T-cell (primary cell): Measurements from ENCODE around the gene RAB3C. TPM values are rescaled to one million over a fixed set of nuclear protein-coding genes. Genes with fewer than 3 reads are reported as not detected.

ENCODE experiments used
- ATAC-seq, 4 experiments: fragments of 200-7000 bp in 3 of 4; fragments of 150-1000 bp in 1 of 4; cut with Tn5 transposase; replicated peaks in 1 of 4; 1 replicate in 3 of 4; 2 replicates in 1 of 4; pipeline ENCODE4 v1.10.0; 2021; ENCODE audit warnings: moderate library complexity in 3 of 4, mild to moderate bottlenecking in 2 of 4, moderate number of reproducible peaks in 1 of 4
- CTCF ChIA-PET, 2 donors: fragments of 300-600 bp; sonication (Branson Sonifier 250); formaldehyde crosslinking; loops; one replicate each; lab custom pipeline; 2022; ENCODE audit warnings: antibody characterized with exemption in 2 of 2; lab: Charles Lee
- POLR2A ChIA-PET, 2 donors: fragments of 300-600 bp; sonication (Branson Sonifier 250); formaldehyde crosslinking; loops; one replicate each; lab custom pipeline; 2022; ENCODE audit warnings: antibody characterized with exemption in 2 of 2; lab: Charles Lee
- DNase-seq, 35 experiments: peaks; one replicate each; pipeline versions ENCODE4 v3.0.0 to v3.0.0-alpha.2; 2013 to 2023
- H3K27ac ChIP-seq: one replicate; pipeline ENCODE4 v1.5.1; 2013; ENCODE audit warnings: low read length
- H3K27me3 ChIP-seq, 2 experiments: replicated peaks in 1 of 2; 1 replicate in 1 of 2; 2 replicates in 1 of 2; pipeline versions ENCODE4 v1.6.1 to v1.7.0; 2013; ENCODE audit warnings: low read length in 1 of 2, mixed read lengths in 1 of 2; ENCODE audit not compliant: control insufficient read depth in 2 of 2, insufficient read depth in 2 of 2; ENCODE audit errors: extremely low read depth in 1 of 2
- H3K36me3 ChIP-seq, 2 donors: 1 replicate in 1 of 2; 2 replicates in 1 of 2; pipeline versions ENCODE4 v1.6.1 to v1.7.0; 2013; ENCODE audit warnings: low read length in 1 of 2; ENCODE audit not compliant: control insufficient read depth in 2 of 2, insufficient read depth in 1 of 2; ENCODE audit errors: extremely low read depth in 1 of 2
- H3K4me1 ChIP-seq, 2 experiments: 1 replicate in 1 of 2; 2 replicates in 1 of 2; pipeline versions ENCODE4 v1.6.1 to v1.7.0; 2013; ENCODE audit warnings: low read length in 2 of 2, mixed read lengths in 1 of 2; ENCODE audit not compliant: insufficient read depth in 2 of 2, control insufficient read depth in 1 of 2; ENCODE audit errors: extremely low read depth in 1 of 2
- H3K4me3 ChIP-seq, 2 donors: 1 replicate in 1 of 2; 2 replicates in 1 of 2; pipeline versions ENCODE4 v1.5.1 to v1.7.0; 2013; ENCODE audit warnings: mild to moderate bottlenecking in 2 of 2, low read length in 1 of 2, moderate library complexity in 1 of 2; ENCODE audit not compliant: control insufficient read depth in 1 of 2; ENCODE audit errors: extremely low read depth in 1 of 2
- H3K9me3 ChIP-seq: 2 replicates; pipeline ENCODE4 v1.7.0; 2013
- H3K27ac Mint-ChIP-seq, 2 donors: one replicate each; pipeline ENCODE4 v1.8.0; 2020 to 2021; ENCODE audit warnings: mild to moderate bottlenecking in 2 of 2, mixed read lengths in 2 of 2
- H3K27me3 Mint-ChIP-seq, 2 donors: one replicate each; pipeline ENCODE4 v1.8.0; 2021 to 2022; ENCODE audit warnings: mixed read lengths in 2 of 2
- H3K36me3 Mint-ChIP-seq: one replicate; pipeline ENCODE4 v1.8.0; 2021; ENCODE audit warnings: mixed read lengths
- H3K4me1 Mint-ChIP-seq, 3 donors: one replicate each; pipeline ENCODE4 v1.8.0; 2020 to 2022; ENCODE audit warnings: mixed read lengths in 3 of 3, mild to moderate bottlenecking in 1 of 3
- H3K4me3 Mint-ChIP-seq, 3 donors: one replicate each; pipeline ENCODE4 v1.8.0; 2020 to 2022; ENCODE audit warnings: mild to moderate bottlenecking in 3 of 3, mixed read lengths in 3 of 3, moderate library complexity in 3 of 3
- H3K9me3 Mint-ChIP-seq, 3 donors: one replicate each; pipeline ENCODE4 v1.8.0; 2020 to 2022; ENCODE audit warnings: mixed read lengths in 3 of 3
- WGBS: methylation state at CpG from one replicate; pipeline ENCODE4 v1.1.5; 2013; ENCODE audit warnings: missing lambda C conversion rate; ENCODE audit not compliant: insufficient coverage; 5-methylcytosine and 5-hydroxymethylcytosine counted together
- total RNA-seq, 35 experiments: library from RNA in 6 of 35; stranded (reverse) in 6 of 35; fragments of 120-200 nt in 1 of 35; gene quantifications; one replicate each; pipeline versions ENCODE4 v1.2.1 to v1.2.4 and lab custom pipeline; 2013 to 2026

RAB3C gene
- total RNA-seq, 5 donors from 2014 or later (not counting 1 experiment from before 2014, with no cell fraction given), result not detected

GRCh38 chr5:58718269-58718978, 135.5 kb downstream of the RAB3C start:
- Mint-ChIP-seq H3K27ac (no peak overlapping the region), H3K4me3 (no peak overlapping the region), H3K36me3 (no peaks in the 10 kb centered on the region), H3K4me1 (no peaks in the 10 kb centered on the region), H3K27me3 (peaks cover 3 to 11% of the 10 kb centered on the region in 2 donors), H3K9me3 (peaks cover 5 to 8% (median 7%) of the 10 kb centered on the region in 3 donors)
- no peak overlapping the region for H3K4me3 ChIP-seq
- no peaks in the 10 kb centered on the region for H3K27me3 ChIP-seq
- H3K4me1 ChIP-seq, result no peaks in the 10 kb centered on the region
- H3K27ac ChIP-seq, result no peak overlapping the region
- DNase-seq (no peak), ATAC-seq (no peak)
- no peaks in the 10 kb centered on the region for H3K9me3 ChIP-seq
- no CpG with 5 or more reads among the region's 2 CpGs for WGBS
- ChIA-PET CTCF (no interaction called here), POLR2A (no interaction called here)
- no peaks in the 10 kb centered on the region for H3K36me3 ChIP-seq

DNA sequence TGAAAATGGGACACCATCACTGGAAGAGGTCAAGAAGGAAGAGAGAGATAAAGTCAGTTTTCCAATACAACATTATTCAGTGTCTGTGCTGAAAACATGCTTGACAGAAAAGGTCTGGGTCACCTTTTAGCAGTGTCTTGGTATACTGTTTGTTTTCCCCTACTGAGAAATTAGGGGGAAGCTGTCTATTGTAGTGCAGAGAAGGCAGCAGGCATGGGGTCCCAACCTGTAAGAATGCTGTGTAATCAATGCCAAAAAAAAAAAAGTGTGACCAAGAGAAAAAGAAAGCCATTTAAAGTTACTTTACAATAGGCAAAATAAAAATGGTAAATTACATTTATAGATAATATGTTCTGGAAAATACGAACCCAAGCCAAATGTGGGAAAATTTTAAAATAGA, 139.3 kb downstream of the RAB3C start:
- CTCF ChIA-PET, result no interaction called here
- H3K36me3 Mint-ChIP-seq, result no peaks in the 10 kb centered on the region
- no peak overlapping the region for H3K4me3 Mint-ChIP-seq
- no peaks in the 10 kb centered on the region for H3K4me1 ChIP-seq
- no peak overlapping the region for H3K27ac Mint-ChIP-seq
- no peak overlapping the region for H3K4me3 ChIP-seq
- H3K9me3 ChIP-seq, result no peaks in the 10 kb centered on the region
- no peaks in the 10 kb centered on the region for H3K36me3 ChIP-seq
- peaks cover 6 to 14% of the 10 kb centered on the region in 2 donors for H3K27me3 Mint-ChIP-seq
- POLR2A ChIA-PET, result no interaction called here
- H3K27me3 ChIP-seq, result no peaks in the 10 kb centered on the region
- whole genome bisulfite sequencing, result no CpG with 5 or more reads among the region's 1 CpG
- no peaks in the 10 kb centered on the region for H3K4me1 Mint-ChIP-seq
- ATAC-seq, result no peak
- no peak for DNase-seq
- no peak overlapping the region for H3K27ac ChIP-seq
- H3K9me3 Mint-ChIP-seq, result peaks cover 4 to 8% (median 6%) of the 10 kb centered on the region in 3 donors

DNA sequence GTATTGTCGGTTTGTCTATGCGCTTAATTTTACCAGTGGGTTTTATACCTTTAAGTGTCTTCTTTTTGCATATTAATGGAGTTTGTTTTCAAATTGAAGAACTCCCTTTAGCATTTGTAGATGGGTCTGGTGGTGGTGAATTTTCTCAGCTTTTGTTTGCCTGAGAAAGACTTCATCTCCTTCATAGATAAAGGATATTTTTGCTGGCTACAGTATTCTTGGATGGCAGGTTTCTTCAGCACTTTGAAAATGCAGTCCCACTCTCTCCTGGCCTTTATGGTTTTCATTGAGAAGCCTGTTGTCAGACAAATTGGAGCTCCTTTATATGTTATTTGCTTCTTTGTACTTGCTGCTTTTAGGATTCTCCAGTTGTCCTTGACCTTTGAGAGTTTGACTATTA, 142.1 kb downstream of the RAB3C start:
- ChIA-PET POLR2A (no interaction called here), CTCF (interaction anchor here in 1 of 2 donors (0.7 kb wide), 1 partner anchor 53 kb away, joined by 3 read pairs; no protein-coding TSS in a partner anchor)
- peaks cover 6 to 13% of the 10 kb centered on the region in 2 donors for H3K27me3 Mint-ChIP-seq
- no peaks in the 10 kb centered on the region for H3K4me1 Mint-ChIP-seq
- no CpG with 5 or more reads among the region's 2 CpGs for WGBS
- no peaks in the 10 kb centered on the region for H3K36me3 Mint-ChIP-seq
- H3K36me3 ChIP-seq, result no peaks in the 10 kb centered on the region
- no peaks in the 10 kb centered on the region for H3K9me3 ChIP-seq
- no peaks in the 10 kb centered on the region for H3K27me3 ChIP-seq
- ATAC-seq, result no peak
- no peak overlapping the region for H3K27ac ChIP-seq
- peaks cover 6 to 8% (median 7%) of the 10 kb centered on the region in 3 donors for H3K9me3 Mint-ChIP-seq
- no peak overlapping the region for H3K27ac Mint-ChIP-seq
- H3K4me3 Mint-ChIP-seq, result no peak overlapping the region
- H3K4me1 ChIP-seq, result no peaks in the 10 kb centered on the region
- no peak overlapping the region for H3K4me3 ChIP-seq
- DNase-seq, result no peak

GRCh38 chr5:58731641-58732040, 148.8 kb downstream of the RAB3C start:
- Histone ChIP-seq H3K27me3 (no peaks in the 10 kb centered on the region), H3K9me3 (no peaks in the 10 kb centered on the region), H3K27ac (no peak overlapping the region), H3K4me3 (no peak overlapping the region), H3K4me1 (no peaks in the 10 kb centered on the region), H3K36me3 (no peaks in the 10 kb centered on the region)
- H3K27me3 Mint-ChIP-seq, result peaks cover 0 to 10% of the 10 kb centered on the region in 2 donors
- ATAC-seq (no peak), DNase-seq (no peak)
- ChIA-PET CTCF (interaction anchor here in 1 of 2 donors (0.5 kb wide), 1 partner anchor 11 kb away, joined by 4 read pairs; no protein-coding TSS in a partner anchor), POLR2A (no interaction called here)
- H3K27ac Mint-ChIP-seq, result no peak overlapping the region
- H3K4me1 Mint-ChIP-seq, result no peaks in the 10 kb centered on the region
- no peaks in the 10 kb centered on the region for H3K36me3 Mint-ChIP-seq
- no peak overlapping the region for H3K4me3 Mint-ChIP-seq
- no CpG with 5 or more reads among the region's 1 CpG for WGBS
- peaks cover 0 to 3% (median 1%) of the 10 kb centered on the region in 3 donors for H3K9me3 Mint-ChIP-seq

- Mint-ChIP-seq H3K9me3 (no peaks in the 10 kb centered on the region), H3K4me3 (no peak overlapping the region), H3K27me3 (peaks cover 1 to 3% of the 10 kb centered on the region in 2 donors), H3K27ac (no peak overlapping the region), H3K36me3 (no peaks in the 10 kb centered on the region), H3K4me1 (no peaks in the 10 kb centered on the region)
- no peaks in the 10 kb centered on the region for H3K9me3 ChIP-seq
- WGBS, result 86% methylated on average over 1 of the region's 1 CpG
- H3K4me1 ChIP-seq, result no peaks in the 10 kb centered on the region
- no peak overlapping the region for H3K4me3 ChIP-seq
- DNase-seq (no peak), ATAC-seq (no peak)
- no peak overlapping the region for H3K27ac ChIP-seq
- peaks cover 0 to 7% of the 10 kb centered on the region in 2 experiments for H3K27me3 ChIP-seq
- CTCF ChIA-PET, result no interaction called here
- POLR2A ChIA-PET, result no interaction called here
- no peaks in the 10 kb centered on the region for H3K36me3 ChIP-seq
Measured at GRCh38 chr5:58735637-58736036, 152.8 kb downstream of the RAB3C start.

DNA sequence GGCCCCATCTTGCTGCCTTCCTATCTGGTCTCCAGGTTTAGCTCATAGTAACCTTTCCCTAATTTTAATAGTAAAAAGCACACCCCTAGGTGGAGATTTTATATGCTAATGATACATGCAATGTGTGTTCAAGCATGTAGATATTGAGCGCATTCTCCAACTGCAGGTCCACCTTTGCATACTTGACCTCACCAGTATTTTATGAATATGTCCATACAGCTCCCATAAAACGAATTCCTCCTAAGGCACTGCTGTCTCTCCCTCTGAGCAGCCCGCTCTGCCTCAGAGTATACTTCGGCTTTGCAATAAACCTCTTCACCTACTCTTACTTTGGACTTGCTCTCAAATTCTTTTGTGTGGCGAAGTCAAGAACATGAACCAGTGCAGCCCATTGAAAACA, 153.3 kb downstream of the RAB3C start:
- ChIA-PET CTCF (no interaction called here), POLR2A (no interaction called here)
- H3K36me3 ChIP-seq, result no peaks in the 10 kb centered on the region
- H3K27me3 ChIP-seq, result peaks cover 0 to 8% of the 10 kb centered on the region in 2 experiments
- H3K4me1 Mint-ChIP-seq, result no peaks in the 10 kb centered on the region
- no peak overlapping the region for H3K4me3 Mint-ChIP-seq
- no peaks in the 10 kb centered on the region for H3K9me3 Mint-ChIP-seq
- no peak overlapping the region for H3K4me3 ChIP-seq
- ATAC-seq (no peak), DNase-seq (no peak)
- no peaks in the 10 kb centered on the region for H3K9me3 ChIP-seq
- 64% methylated on average over 2 of the region's 5 CpGs for WGBS
- no peaks in the 10 kb centered on the region for H3K36me3 Mint-ChIP-seq
- no peak overlapping the region for H3K27ac Mint-ChIP-seq
- H3K4me1 ChIP-seq, result no peaks in the 10 kb centered on the region
- H3K27me3 Mint-ChIP-seq, result peaks cover 1 to 3% of the 10 kb centered on the region in 2 donors
- no peak overlapping the region for H3K27ac ChIP-seq
